SU-DHL-6 (cell line): ENCODE measurements around the gene ADCY10.

Experiments used
- CTCF ChIP-seq: fragments of 200-600 bp; sonication (generic); IDR thresholded peaks from one replicate; pipeline ENCODE4 v1.5.1; 2017; ENCODE audit warnings: antibody characterized with exemption, mild to moderate bottlenecking, low read length, moderate library complexity; ENCODE audit not compliant: insufficient read depth, poor library complexity, severe bottlenecking
- EZH2phosphoT487 ChIP-seq: fragments of 200-600 bp; sonication (generic), shearing (Covaris generic); conservative IDR thresholded peaks from 2 replicates; pipeline ENCODE4 v1.6.1; 2018; ENCODE audit warnings: mild to moderate bottlenecking, antibody characterized with exemption, low read length, moderate library complexity, mixed read lengths

- TF ChIP-seq CTCF = no peak
- TF ChIP-seq EZH2phosphoT487 = no peak
Observed at GRCh38 chr1:167936930-167937708, 23.2 kb upstream of the ADCY10 start, which contains the start of gene MPC2.
